SJSA1 (cell line): ENCODE data around the gene SLC26A11. TPM values are rescaled to one million over a fixed set of nuclear protein-coding genes. Genes with fewer than 3 reads are reported as not detected.
"Not testable (repeated sequence)": the region's sequence is repeated elsewhere in the genome, so short reads cannot be mapped to it uniquely, and the experiment has no call there.

Source experiments
- DNase-seq, 2 experiments: peaks; one replicate each; pipeline ENCODE4 v3.0.0-alpha.2; 2015 to 2020; ENCODE audit warnings: low spot score in 2 of 2, low read depth in 1 of 2
- H3K27ac ChIP-seq: fragments of 250-450 bp; sonication (Bioruptor Pico); 2 replicates; pipeline ENCODE4 v1.5.1; 2020; ENCODE audit warnings: mild to moderate bottlenecking, moderate library complexity
- H3K27me3 ChIP-seq: fragments of 250-450 bp; sonication (Bioruptor Pico); replicated peaks from 2 replicates; pipeline ENCODE4 v1.5.1; 2020; ENCODE audit warnings: mild to moderate bottlenecking, moderate library complexity
- H3K36me3 ChIP-seq: fragments of 250-450 bp; sonication (Bioruptor Pico); 2 replicates; pipeline ENCODE4 v1.5.1; 2020; ENCODE audit warnings: mild to moderate bottlenecking
- H3K4me1 ChIP-seq: fragments of 250-450 bp; sonication (Bioruptor Pico); replicated peaks from 2 replicates; pipeline ENCODE4 v1.6.1; 2021; ENCODE audit warnings: mild to moderate bottlenecking
- H3K4me3 ChIP-seq: fragments of 250-450 bp; sonication (Bioruptor Pico); 2 replicates; pipeline ENCODE4 v1.5.1; 2020; ENCODE audit warnings: mild to moderate bottlenecking
- H3K9me3 ChIP-seq: fragments of 250-450 bp; sonication (Bioruptor Pico); replicated peaks from 2 replicates; pipeline ENCODE4 v1.5.1; 2020; ENCODE audit warnings: mild to moderate bottlenecking
- total RNA-seq: library from RNA; depleted of rRNA; stranded (reverse); fragments of >200 nt; shearing (Covaris generic); gene quantifications from 2 replicates; pipeline ENCODE4 v1.2.3, GENCODE V29; 2014

SLC26A11 gene
- total RNA-seq, 1 experiment from 2014 or later = 12.3 TPM

GRCh38 chr17:80246726-80247125 lies 26.5 kb downstream of the SLC26A11 start:
- Histone ChIP-seq H3K4me3 (no peak overlapping the region), H3K27ac (no peak overlapping the region), H3K27me3 (no peaks in the 10 kb centered on the region), H3K9me3 (no peaks in the 10 kb centered on the region), H3K4me1 (no peaks in the 10 kb centered on the region), H3K36me3 (peaks cover 25% of the 10 kb centered on the region)
- no peak for DNase-seq

GRCh38 chr17:80247561-80247960 lies 27.3 kb downstream of the SLC26A11 start:
- peaks cover 17% of the 10 kb centered on the region; the same call in 1 of the 2 replicates for H3K36me3 ChIP-seq
- no peaks in the 10 kb centered on the region for H3K9me3 ChIP-seq
- no peak for DNase-seq
- no peaks in the 10 kb centered on the region for H3K27me3 ChIP-seq
- no peak overlapping the region for H3K27ac ChIP-seq
- no peak overlapping the region for H3K4me3 ChIP-seq
- H3K4me1 ChIP-seq = no peaks in the 10 kb centered on the region

- Histone ChIP-seq H3K27me3 (no peaks in the 10 kb centered on the region), H3K36me3 (peaks cover 17% of the 10 kb centered on the region; the same call in 1 of the 2 replicates)
- DNase-seq = no peak
These were observed 28.0 kb downstream of the SLC26A11 start for GRCh38 chr17:80248001-80248893.

GRCh38 chr17:80248894-80249710 lies 28.9 kb downstream of the SLC26A11 start:
- peaks cover 14% of the 10 kb centered on the region; the same call in 1 of the 2 replicates for H3K36me3 ChIP-seq
- no peak overlapping the region for H3K4me3 ChIP-seq
- H3K4me1 ChIP-seq = peaks cover 4% of the 10 kb centered on the region
- no peak overlapping the region for H3K27ac ChIP-seq
- no peaks in the 10 kb centered on the region for H3K9me3 ChIP-seq
- no peaks in the 10 kb centered on the region for H3K27me3 ChIP-seq
- no peak for DNase-seq

More at GRCh38 chr17:80248001-80248893, 28.0 kb downstream of the SLC26A11 start:
- no peaks in the 10 kb centered on the region for H3K4me1 ChIP-seq
- H3K4me3 ChIP-seq = no peak overlapping the region
- no peak overlapping the region for H3K27ac ChIP-seq
- H3K9me3 ChIP-seq = no peaks in the 10 kb centered on the region

- no peaks in the 10 kb centered on the region for H3K27me3 ChIP-seq
These were observed 31.7 kb downstream of the SLC26A11 start for GRCh38 chr17:80251966-80252365.

GRCh38 chr17:80252871-80253270 lies 32.6 kb downstream of the SLC26A11 start:
- DNase-seq = no peak
- H3K27me3 ChIP-seq = no peaks in the 10 kb centered on the region
- no peak overlapping the region for H3K27ac ChIP-seq
- H3K36me3 ChIP-seq = no peaks in the 10 kb centered on the region; the same call in 1 of the 2 replicates
- no peak overlapping the region for H3K4me3 ChIP-seq
- H3K4me1 ChIP-seq = peaks cover 30% of the 10 kb centered on the region
- no peaks in the 10 kb centered on the region for H3K9me3 ChIP-seq

More at GRCh38 chr17:80251966-80252365, 31.7 kb downstream of the SLC26A11 start:
- Histone ChIP-seq H3K4me1 (peaks cover 30% of the 10 kb centered on the region), H3K36me3 (no peaks in the 10 kb centered on the region; the same call in 1 of the 2 replicates), H3K9me3 (no peaks in the 10 kb centered on the region), H3K27ac (no peak overlapping the region), H3K4me3 (no peak overlapping the region)
- DNase-seq = no peak

- Histone ChIP-seq H3K27ac (peak overlapping the region; percentile 94), H3K9me3 (no peaks in the 10 kb centered on the region), H3K4me3 (no peak overlapping the region), H3K36me3 (no peaks in the 10 kb centered on the region; the same call in 1 of the 2 replicates), H3K4me1 (peaks cover 32% of the 10 kb centered on the region), H3K27me3 (no peaks in the 10 kb centered on the region)
- DNase-seq = no peak
These were observed 33.6 kb downstream of the SLC26A11 start for GRCh38 chr17:80253631-80254395.

GRCh38 chr17:80254396-80255251 lies 34.4 kb downstream of the SLC26A11 start:
- Histone ChIP-seq H3K4me3 (no peak overlapping the region), H3K4me1 (peaks cover 40% of the 10 kb centered on the region), H3K9me3 (no peaks in the 10 kb centered on the region), H3K27ac (peak overlapping the region; percentile 94), H3K36me3 (no peaks in the 10 kb centered on the region; the same call in 1 of the 2 replicates), H3K27me3 (no peaks in the 10 kb centered on the region)
- DNase-seq = peak; percentile 88 to 93

GRCh38 chr17:80256034-80256350 lies 35.8 kb downstream of the SLC26A11 start:
- Histone ChIP-seq H3K4me3 (no peak overlapping the region), H3K9me3 (0 out of 2 replicates have a peak, but pooled peaks cover 2% of the 10 kb centered on the region), H3K36me3 (peaks cover 3% of the 10 kb centered on the region), H3K27ac (peak overlapping the region; percentile 94), H3K4me1 (peaks cover 46% of the 10 kb centered on the region), H3K27me3 (no peaks in the 10 kb centered on the region)
- peak; percentile 60 to 81 for DNase-seq

- H3K27ac ChIP-seq = no peak overlapping the region
- no peak overlapping the region for H3K4me3 ChIP-seq
- peaks cover 59% of the 10 kb centered on the region for H3K4me1 ChIP-seq
- no peak for DNase-seq
- no peaks in the 10 kb centered on the region for H3K27me3 ChIP-seq
- H3K36me3 ChIP-seq = peaks cover 4% of the 10 kb centered on the region
- H3K9me3 ChIP-seq = 0 out of 2 replicates have a peak, but pooled peaks cover 3% of the 10 kb centered on the region
These were observed 37.5 kb downstream of the SLC26A11 start for GRCh38 chr17:80257716-80258213.

GRCh38 chr17:80258296-80258695 lies 38.1 kb downstream of the SLC26A11 start:
- H3K27ac ChIP-seq, H3K9me3 ChIP-seq, H3K36me3 ChIP-seq, H3K4me3 ChIP-seq, DNase-seq, H3K27me3 ChIP-seq: not testable (repeated sequence)
- H3K4me1 ChIP-seq = peaks cover 64% of the 10 kb centered on the region

GRCh38 chr17:80259457-80260068 lies 39.3 kb downstream of the SLC26A11 start:
- H3K36me3 ChIP-seq = peaks cover 17% of the 10 kb centered on the region
- H3K27ac ChIP-seq = peak overlapping the region; percentile 87
- H3K4me1 ChIP-seq = peaks cover 67% of the 10 kb centered on the region
- 0 out of 2 replicates have a peak, but pooled peaks cover 3% of the 10 kb centered on the region for H3K9me3 ChIP-seq
- DNase-seq = no peak
- no peaks in the 10 kb centered on the region for H3K27me3 ChIP-seq
- H3K4me3 ChIP-seq = peak overlapping the region; percentile 51
